Upper lobe of left lung (tissue), 6 donors: ENCODE data around the gene SCG3. TPM values are rescaled to one million over a fixed set of nuclear protein-coding genes. Genes with fewer than 3 reads are reported as not detected.
A peak's percentile ranks its signal among the peaks of the same experiment; 100 is the strongest.

ENCODE experiments used
- ATAC-seq, 2 donors: fragments of 200-7000 bp; cut with Tn5 transposase; one replicate each; pipeline ENCODE4 v1.9.1; 2022; ENCODE audit warnings: mild to moderate bottlenecking in 2 of 2, moderate library complexity in 2 of 2; ENCODE audit not compliant: low FRiP score in 2 of 2
- DNase-seq, 2 donors: peaks; one replicate each; pipeline ENCODE4 v3.0.0-alpha.2; 2019 to 2020
- H3K27ac ChIP-seq, 4 donors: fragments of 200-600 bp; sonication (generic); one replicate each; pipeline ENCODE4 v1.5.1; 2016 to 2019
- H3K27me3 ChIP-seq, 4 donors: fragments of 200-600 bp; sonication (generic); one replicate each; pipeline ENCODE4 v1.5.1; 2017 to 2019
- H3K36me3 ChIP-seq, 4 donors: fragments of 200-600 bp; sonication (generic); one replicate each; pipeline ENCODE4 v1.5.1; 2016 to 2019
- H3K4me1 ChIP-seq, 4 donors: fragments of 200-600 bp; sonication (generic); one replicate each; pipeline ENCODE4 v1.5.1; 2018 to 2019
- H3K4me3 ChIP-seq, 4 donors: fragments of 200-600 bp; sonication (generic); one replicate each; pipeline ENCODE4 v1.5.1; 2017 to 2019; ENCODE audit warnings: mild to moderate bottlenecking in 2 of 4, moderate library complexity in 1 of 4
- H3K9me3 ChIP-seq, 4 donors: fragments of 200-600 bp; sonication (generic); one replicate each; pipeline ENCODE4 v1.5.1; 2018 to 2019
- CTCF ChIP-seq, 6 experiments: fragments of 450-650 bp in 4 of 6; fragments of 200-600 bp in 2 of 6; sonication (generic) in 2 of 6; IDR thresholded peaks; one replicate each; pipeline ENCODE4 v1.5.1; 2016 to 2019; ENCODE audit warnings: antibody characterized with exemption in 6 of 6
- EP300 ChIP-seq, 4 donors: sonication (generic); formaldehyde crosslinking; IDR thresholded peaks; one replicate each; pipeline ENCODE4 v1.5.1; 2017; ENCODE audit warnings: antibody characterized with exemption in 4 of 4, control low read depth in 2 of 4
- POLR2A ChIP-seq, 4 donors: fragments of 450-650 bp; IDR thresholded peaks; one replicate each; pipeline ENCODE4 v1.5.1; 2016 to 2017; ENCODE audit warnings: antibody characterized with exemption in 4 of 4, mild to moderate bottlenecking in 2 of 4
- POLR2AphosphoS5 ChIP-seq, 2 donors: sonication (generic); formaldehyde crosslinking; IDR thresholded peaks; one replicate each; pipeline ENCODE4 v1.5.1; 2017; ENCODE audit warnings: antibody characterized with exemption in 2 of 2
- WGBS, 2 donors: methylation state at CpG; one replicate each; pipeline ENCODE4 v1.1.5; 2017 to 2018; 5-methylcytosine and 5-hydroxymethylcytosine counted together
- total RNA-seq, 6 donors: library from RNA; depleted of rRNA in 4 of 6; stranded (reverse); fragments of >200 nt in 4 of 6; gene quantifications; one replicate each; pipeline versions ENCODE4 v1.1.0 to v1.2.1, GENCODE V29; 2016 to 2021
- donor health status: DM: no; HTN: no; CAD: no; lungs with moderate emphysema.
- donor health status: DM: no; HTN: yes; CAD: no; lungs with severe emphysema.

Gene SCG3
- total RNA-seq, 6 donors from 2014 or later = 0.14 to 0.40 (median 0.27) TPM; not detected in 2

DNA sequence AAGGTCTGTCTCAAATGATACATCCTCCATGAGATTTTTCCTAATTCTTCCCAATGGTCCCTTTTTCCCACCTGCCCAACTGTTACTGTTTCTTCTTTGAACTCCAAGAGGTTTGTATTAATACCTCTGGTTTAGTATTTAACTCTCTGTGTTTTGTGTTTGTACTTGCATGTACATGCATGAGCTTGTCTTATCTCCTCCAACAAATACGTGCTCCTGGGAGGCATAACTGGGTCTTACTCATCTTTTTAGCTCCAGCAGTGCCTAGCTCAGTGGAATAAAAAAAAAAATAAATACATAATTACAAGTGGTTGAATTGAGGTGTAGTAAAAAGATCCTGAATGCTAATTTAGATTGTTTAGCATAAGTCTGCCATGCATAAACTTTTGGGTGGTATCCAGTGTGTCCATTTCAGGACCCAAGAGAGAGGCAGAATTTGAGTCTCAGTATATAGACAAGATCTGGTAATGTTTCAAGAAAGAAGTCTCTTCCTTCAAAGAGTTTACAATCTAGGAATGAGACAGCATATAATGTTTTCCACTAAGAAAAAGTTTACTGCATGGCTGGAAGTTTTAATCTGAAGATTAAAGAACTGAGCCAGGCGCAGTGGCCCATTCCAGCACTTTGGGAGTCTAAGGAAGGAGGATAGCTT lies 57.9 kb downstream of the SCG3 start:
- WGBS, 2 donors = 94 to 95% methylated on average over 2 of the region's 2 CpGs
- Histone ChIP-seq H3K27ac (peak overlapping the region in 1 of 4 donors; percentile 89), H3K27me3 (no peaks in the 10 kb centered on the region), H3K36me3 (no peaks in the 10 kb centered on the region), H3K4me1 (peaks cover 14 to 25% (median 20%) of the 10 kb centered on the region in 4 donors), H3K4me3 (no peak overlapping the region), H3K9me3 (no peaks in the 10 kb centered on the region)
- no peak for ATAC-seq
- TF ChIP-seq CTCF (IDR thresholded peaks at IDR 0.05) (no peak), POLR2AphosphoS5 (IDR thresholded peaks at IDR 0.05) (no peak), POLR2A (IDR thresholded peaks at IDR 0.05) (no peak), EP300 (IDR thresholded peaks at IDR 0.05) (no peak)
- no peak for DNase-seq

DNA sequence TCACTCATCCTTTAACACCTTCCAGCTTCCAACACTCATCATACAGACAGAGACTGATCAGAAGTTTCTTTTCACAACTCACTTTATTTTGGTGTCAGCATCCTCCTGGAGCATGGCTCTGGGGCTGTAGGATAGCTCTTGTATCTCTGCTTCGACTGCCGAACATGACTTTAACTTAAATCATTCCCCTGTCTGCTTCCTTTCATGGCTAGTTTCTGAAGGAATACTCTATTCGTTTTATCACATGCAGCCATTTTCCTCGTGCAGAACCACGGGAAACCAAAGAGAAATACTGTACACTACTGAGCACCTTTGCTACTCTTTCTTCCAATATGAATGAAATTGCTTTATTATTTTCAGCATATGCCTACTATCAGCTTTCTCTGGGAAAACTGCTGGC lies 68.0 kb downstream of the SCG3 start:
- DNase-seq (no peak), ATAC-seq (no peak)
- TF ChIP-seq POLR2AphosphoS5 (IDR thresholded peaks at IDR 0.05) = no peak
- no peak for TF ChIP-seq POLR2A (IDR thresholded peaks at IDR 0.05)
- no peak for TF ChIP-seq EP300 (IDR thresholded peaks at IDR 0.05)
- no peak for TF ChIP-seq CTCF (IDR thresholded peaks at IDR 0.05)
- Histone ChIP-seq H3K4me3 (no peak overlapping the region), H3K27me3 (no peaks in the 10 kb centered on the region), H3K9me3 (no peaks in the 10 kb centered on the region), H3K36me3 (no peaks in the 10 kb centered on the region), H3K4me1 (peaks cover 4 to 19% (median 13%) of the 10 kb centered on the region in 4 donors), H3K27ac (no peak overlapping the region)
- WGBS, 2 donors = 83 to 85% methylated on average over 5 of the region's 5 CpGs

- Histone ChIP-seq H3K27ac (no peak overlapping the region), H3K4me3 (no peak overlapping the region), H3K4me1 (peaks cover 4 to 19% (median 13%) of the 10 kb centered on the region in 4 donors), H3K36me3 (no peaks in the 10 kb centered on the region), H3K9me3 (no peaks in the 10 kb centered on the region), H3K27me3 (no peaks in the 10 kb centered on the region)
- ATAC-seq (no peak), DNase-seq (no peak)
- 78% methylated on average over 4 of the region's 4 CpGs for WGBS, 2 donors
- no peak for TF ChIP-seq CTCF (IDR thresholded peaks at IDR 0.05)
Measured at GRCh38 chr15:51750186-51750585, 68.9 kb downstream of the SCG3 start.

- Histone ChIP-seq H3K27ac (peak within 1 kb of the TSS in 3 of 4 donors; percentile 26 to 81 (median 30)), H3K4me1 (peaks cover 8 to 19% (median 13%) of the 10 kb centered on the region in 4 donors), H3K4me3 (peak within 1 kb of the TSS; percentile 54 to 93 (median 88)), H3K9me3 (no peaks in the 10 kb centered on the region), H3K36me3 (no peaks in the 10 kb centered on the region), H3K27me3 (no peaks in the 10 kb centered on the region)
- 19 to 25% methylated on average over 31 to 37 of the region's 65 CpGs for WGBS, 2 donors
- DNase-seq (peak; percentile 38 to 94), ATAC-seq (peak; percentile 75 to 90)
- TF ChIP-seq CTCF (IDR thresholded peaks at IDR 0.05) = no peak
- no peak for TF ChIP-seq POLR2A (IDR thresholded peaks at IDR 0.05)
- TF ChIP-seq POLR2AphosphoS5 (IDR thresholded peaks at IDR 0.05) = no peak
- TF ChIP-seq EP300 (IDR thresholded peaks at IDR 0.05) = no peak
Measured at GRCh38 chr15:51750792-51751696, 69.7 kb downstream of the SCG3 start, which contains the start of gene TMOD2. Gene TMOD2, plus strand, starts transcription at chr15:51751597. Its CDS starts 14,845 bp downstream, at chr15:51766442.
